AG09309 (cell line): Measurements from ENCODE around the gene PNMA6E.

Experiments
- DNase-seq: peaks from one replicate; pipeline ENCODE4 v3.0.0-alpha.2; 2010; ENCODE audit warnings: low read depth
- H3K4me3 ChIP-seq: 2 replicates; pipeline ENCODE4 v1.5.1; 2011; ENCODE audit warnings: mild to moderate bottlenecking, low read depth, low read length, moderate library complexity; ENCODE audit not compliant: control insufficient read depth
- CTCF ChIP-seq: IDR thresholded peaks from 2 replicates; pipeline ENCODE4 v1.5.1; 2011; ENCODE audit warnings: mild to moderate bottlenecking, low read depth, low read length, inconsistent platforms; ENCODE audit not compliant: insufficient read depth, control insufficient read depth; ENCODE audit errors: missing control alignments

PNMA6E gene

GRCh38 chrX:153423652-153424051, 22.5 kb upstream of the PNMA6E start:
- no peak for TF ChIP-seq CTCF
- H3K4me3 ChIP-seq, result no peak overlapping the region
- no peak for DNase-seq

- H3K4me3 ChIP-seq, result no peak overlapping the region
- TF ChIP-seq CTCF, result no peak
- no peak for DNase-seq
These were observed 20.7 kb upstream of the PNMA6E start for GRCh38 chrX:153421856-153422255.

- no peak for DNase-seq
- no peak for TF ChIP-seq CTCF
- no peak overlapping the region for H3K4me3 ChIP-seq
These were observed 19.9 kb upstream of the PNMA6E start for GRCh38 chrX:153420851-153421599.

DNA sequence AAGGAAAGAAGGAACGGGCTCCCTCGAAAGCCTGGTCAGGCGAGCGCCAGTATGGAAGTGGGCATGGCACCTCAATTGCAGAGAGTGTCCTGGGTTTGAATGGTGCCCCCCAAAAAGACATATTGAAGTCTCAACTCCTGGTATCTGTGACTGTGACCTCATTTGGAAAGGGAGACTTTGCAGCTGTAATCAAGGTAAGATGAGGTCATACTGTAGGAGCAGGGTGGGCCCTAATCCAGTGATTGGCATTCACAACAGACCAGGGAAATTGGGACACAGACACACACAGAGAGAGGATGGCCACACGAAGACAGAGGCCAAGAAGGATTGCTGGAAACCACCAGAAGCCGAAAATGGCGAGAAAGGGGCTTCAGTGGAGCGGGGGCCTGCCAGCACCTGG, 16.5 kb upstream of the PNMA6E start:
- no peak for TF ChIP-seq CTCF
- DNase-seq, result no peak
- H3K4me3 ChIP-seq, result no peak overlapping the region

DNA sequence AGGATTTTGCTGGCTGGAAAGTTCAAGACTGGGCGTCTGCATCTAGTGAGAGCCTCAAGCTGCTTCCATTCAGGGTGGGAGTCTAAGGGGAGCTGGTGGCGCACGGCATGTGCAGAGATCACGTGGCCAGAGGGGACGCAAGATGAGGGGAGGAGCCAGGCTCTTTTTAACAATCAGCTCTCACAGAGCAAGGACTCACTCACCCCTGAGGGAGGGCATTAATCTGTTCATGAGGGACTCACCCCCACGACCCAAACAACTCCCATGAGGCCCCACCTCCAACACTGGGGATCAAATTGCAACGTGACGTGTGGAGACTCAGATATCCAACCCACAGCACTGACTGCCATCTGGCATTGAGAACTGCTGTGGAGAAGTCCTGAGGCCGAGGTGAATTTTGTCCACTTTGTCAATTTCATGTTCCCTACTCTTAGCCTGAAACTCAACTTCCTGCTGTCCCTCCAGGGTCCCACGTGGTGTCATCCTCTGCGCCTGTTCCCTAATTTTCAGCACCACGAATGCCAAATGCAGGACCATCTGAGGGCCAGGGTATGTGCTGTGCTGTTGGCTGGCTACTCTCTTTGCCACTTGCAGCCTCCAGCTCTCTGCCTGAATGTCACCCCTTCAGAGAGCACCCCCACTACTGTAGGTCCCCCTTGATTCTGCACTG, 15.8 kb upstream of the PNMA6E start:
- TF ChIP-seq CTCF, result no peak
- no peak overlapping the region for H3K4me3 ChIP-seq
- DNase-seq, result no peak

GRCh38 chrX:153414856-153415510, 13.8 kb upstream of the PNMA6E start:
- H3K4me3 ChIP-seq, result no peak overlapping the region
- no peak for DNase-seq
- no peak for TF ChIP-seq CTCF
